HG03558 (cell line): Measurements from ENCODE around the gene FGF9.

Experiments
- ATAC-seq: cut with Tn5 transposase; IDR thresholded peaks from one replicate; pipeline ENCODE4 v1.9.1; 2021; ENCODE audit warnings: moderate number of reproducible peaks; ENCODE audit not compliant: unreplicated experiment; ENCODE audit errors: extremely low read depth

The FGF9 gene

GRCh38 chr13:21703846-21704245, 33.0 kb downstream of the FGF9 start:
- ATAC-seq = no peak

GRCh38 chr13:21707586-21707985, 36.7 kb downstream of the FGF9 start:
- no peak for ATAC-seq

DNA sequence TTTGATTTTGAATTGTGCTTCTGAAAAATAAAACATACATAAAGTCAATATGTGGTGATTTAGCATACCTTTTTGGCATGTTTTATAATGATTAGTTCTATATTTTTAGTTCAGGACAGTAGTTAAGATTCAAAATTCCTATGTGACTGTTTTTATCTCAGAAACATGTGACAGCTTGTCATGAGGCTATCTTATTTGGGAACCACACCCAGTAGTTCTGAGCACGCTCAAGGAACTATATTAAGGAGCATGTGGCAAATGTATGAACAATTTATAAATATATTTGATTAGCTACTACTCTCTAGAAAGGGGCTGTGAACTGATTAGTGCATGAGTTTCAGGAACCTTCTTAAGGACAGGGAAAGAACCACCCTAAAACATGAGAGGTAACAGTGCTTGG, 38.8 kb downstream of the FGF9 start:
- ATAC-seq = no peak

DNA sequence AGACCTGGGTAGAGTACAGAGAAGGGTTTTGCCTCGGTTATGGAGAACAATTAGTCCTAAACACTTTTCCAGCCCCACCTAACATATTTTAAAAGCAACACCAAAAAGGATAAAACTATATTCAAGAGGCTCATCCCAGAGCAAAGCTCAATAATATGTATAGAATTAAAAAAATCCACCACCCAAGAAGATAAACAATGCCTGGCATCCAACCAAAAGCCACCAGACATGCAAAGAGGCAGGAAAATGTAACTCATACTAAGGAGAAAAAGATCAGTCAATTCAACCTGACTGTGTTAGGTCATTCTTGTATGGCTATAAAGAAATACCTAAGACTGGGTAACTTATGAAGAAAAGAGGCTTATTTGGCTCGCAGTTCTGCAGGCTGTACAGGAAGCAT, 39.3 kb downstream of the FGF9 start:
- ATAC-seq = no peak

DNA sequence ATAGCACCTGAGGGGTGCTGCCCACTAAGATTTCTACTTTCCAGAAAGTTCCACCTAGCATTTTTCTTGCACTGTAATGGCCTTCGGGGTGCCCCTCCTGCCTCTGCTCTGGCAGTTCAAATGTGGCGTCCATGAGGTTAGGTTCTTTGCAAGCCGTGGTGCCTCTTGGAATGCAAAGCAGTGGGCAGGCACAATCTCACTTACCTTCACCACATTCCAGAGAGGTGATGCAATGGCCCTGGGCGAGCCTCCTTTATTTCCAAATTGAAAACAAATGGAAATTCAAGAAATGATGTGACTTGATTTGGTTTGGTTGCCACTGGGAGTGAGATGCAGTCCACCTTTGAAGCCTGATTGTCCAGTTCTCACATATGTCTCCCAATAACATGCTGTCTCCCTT, 46.9 kb downstream of the FGF9 start:
- no peak for ATAC-seq

GRCh38 chr13:21719463-21719862, 48.6 kb downstream of the FGF9 start:
- ATAC-seq = no peak

- no peak for ATAC-seq
Observed at GRCh38 chr13:21723807-21724505, 53.1 kb downstream of the FGF9 start.

- ATAC-seq = no peak
Observed at GRCh38 chr13:21730186-21730880, 59.5 kb downstream of the FGF9 start.

GRCh38 chr13:21733475-21734263, 62.8 kb downstream of the FGF9 start:
- ATAC-seq = no peak

- ATAC-seq = no peak
Observed at GRCh38 chr13:21734961-21735360, 64.1 kb downstream of the FGF9 start.

DNA sequence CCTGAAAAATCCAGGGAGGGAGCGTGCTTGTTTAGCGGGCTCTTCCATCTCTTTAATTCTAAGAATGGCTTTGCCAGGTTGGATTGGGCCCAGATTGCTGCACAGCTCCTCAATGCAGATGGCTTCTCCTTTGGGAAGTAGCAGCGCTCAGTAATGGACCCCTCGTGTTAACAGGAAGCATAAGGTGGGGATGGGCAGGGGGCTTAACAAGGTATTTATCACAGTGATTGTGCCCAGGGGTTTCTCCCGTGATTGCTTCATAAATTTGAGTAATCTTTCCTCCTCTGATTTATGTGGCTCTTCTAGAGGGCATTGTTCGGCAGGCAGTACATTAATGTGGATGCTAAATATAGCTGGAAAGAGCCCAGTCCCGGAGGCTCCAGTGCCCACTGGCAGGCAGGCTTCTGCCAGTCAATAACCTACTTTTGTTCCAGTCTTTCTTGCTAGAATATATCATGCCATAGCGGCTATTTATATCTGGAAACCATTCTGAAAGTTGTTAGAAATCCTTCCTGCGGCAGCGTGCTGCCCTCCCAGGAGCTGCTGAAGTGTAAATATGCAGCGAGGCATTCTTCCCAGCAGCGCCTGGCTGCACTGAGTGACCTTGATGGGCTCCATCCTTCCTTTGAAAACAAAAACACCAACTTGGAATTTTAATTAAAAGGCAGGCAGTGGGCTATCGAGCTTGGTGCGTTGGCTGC, 65.0 kb downstream of the FGF9 start:
- no peak for ATAC-seq

DNA sequence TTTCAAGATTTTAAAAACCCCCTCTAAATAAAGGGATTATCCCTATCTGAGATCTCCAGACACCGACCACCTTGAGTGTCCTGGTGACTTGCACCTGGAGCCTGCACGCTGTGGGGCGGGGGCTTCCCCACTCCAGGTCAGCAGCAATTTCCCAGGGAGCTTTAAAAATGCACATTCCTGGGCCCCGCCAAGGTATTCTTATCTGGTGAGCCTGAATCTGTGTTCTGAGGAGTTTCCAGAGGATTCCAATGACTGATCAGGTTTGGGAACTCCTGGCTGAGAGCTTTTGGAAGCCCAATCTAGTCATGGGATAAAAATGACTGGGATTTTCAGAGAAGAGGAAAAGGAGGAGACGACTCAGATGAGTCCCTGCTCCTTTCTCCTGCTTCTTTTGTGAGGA, 66.1 kb downstream of the FGF9 start:
- no peak for ATAC-seq

DNA sequence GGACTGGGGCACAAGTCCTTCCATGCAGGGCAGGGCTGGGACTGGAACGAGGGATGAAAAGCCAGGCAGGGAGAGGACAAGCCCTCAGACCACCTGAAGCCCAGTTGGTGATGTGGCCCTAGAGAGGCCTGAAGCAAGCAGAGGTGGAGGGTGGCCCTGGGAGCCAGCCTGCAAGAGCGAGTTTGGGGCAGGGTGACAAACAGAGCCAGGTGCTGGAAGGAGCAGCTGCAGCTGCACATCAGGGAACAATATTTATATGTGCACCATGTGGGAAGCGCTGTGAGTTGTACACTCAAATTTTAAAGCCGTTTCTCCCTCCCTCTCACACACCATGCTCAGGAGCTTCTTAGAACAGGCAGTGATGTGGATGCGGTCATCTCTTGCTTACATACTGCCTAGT, 67.8 kb downstream of the FGF9 start:
- no peak for ATAC-seq

GRCh38 chr13:21739771-21740170, 68.9 kb downstream of the FGF9 start:
- no peak for ATAC-seq

DNA sequence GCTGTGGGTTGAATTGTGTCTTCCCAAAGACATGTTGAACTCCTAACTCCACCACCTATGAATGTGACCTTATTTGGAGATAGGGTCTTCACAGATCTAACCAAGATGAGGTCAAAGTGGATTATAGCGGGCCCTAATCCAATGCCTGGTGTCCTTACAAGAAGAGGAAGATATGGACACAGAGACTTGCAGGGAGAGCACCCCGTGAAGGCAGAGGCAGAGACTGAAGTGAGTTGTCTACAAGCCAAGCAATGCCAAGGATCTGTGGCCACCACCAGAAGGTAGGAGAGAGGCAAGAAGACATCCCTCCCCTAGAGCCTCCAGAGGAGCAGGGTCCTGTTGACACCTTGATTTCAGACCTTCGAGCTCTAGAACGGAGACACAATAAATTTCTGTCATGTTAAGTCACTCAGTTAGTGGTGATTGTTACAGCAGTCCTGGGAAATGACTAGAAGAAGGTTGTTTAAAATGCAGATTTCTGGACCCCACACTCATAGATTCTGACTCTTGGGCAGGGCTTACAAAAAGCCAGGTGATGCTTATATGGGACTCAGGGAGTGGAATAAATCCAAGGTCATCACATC, 70.6 kb downstream of the FGF9 start:
- ATAC-seq = no peak

DNA sequence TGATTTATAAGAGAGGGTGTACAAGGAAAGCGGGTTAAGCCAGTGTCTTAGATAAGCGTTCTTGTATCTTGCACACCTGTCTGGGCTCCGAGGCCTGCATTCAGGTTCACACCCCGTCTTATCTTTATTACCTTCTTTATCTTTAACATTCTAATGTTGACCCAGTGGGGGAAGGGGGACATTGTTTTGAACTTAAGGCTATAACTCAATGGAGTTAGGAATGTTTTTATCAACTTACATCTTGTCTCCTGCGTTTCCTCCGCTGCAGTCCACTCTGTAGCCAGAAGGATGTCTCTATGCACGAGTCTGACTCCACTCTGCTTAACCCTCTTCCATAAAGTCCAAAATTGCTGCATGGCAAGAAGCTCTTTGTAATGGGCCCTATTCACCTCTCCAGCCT, 71.2 kb downstream of the FGF9 start:
- ATAC-seq = no peak

DNA sequence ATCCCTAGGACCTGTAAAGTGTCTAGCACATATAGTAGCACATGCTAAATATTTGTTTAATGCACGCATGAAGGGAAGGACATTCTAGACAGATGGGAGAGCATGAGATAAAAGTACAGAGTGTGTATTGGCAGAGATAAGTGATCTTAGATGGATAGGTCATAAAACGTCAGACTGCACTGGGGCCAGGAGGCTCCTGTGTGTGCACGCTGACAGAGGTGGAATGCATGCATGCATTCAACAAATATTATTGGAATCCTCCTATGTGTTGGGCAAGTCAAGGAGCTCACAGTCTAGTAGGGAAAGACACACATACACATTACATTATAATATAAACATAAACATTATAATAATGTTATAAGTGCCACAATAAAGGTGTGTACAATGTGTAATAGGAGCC, 73.3 kb downstream of the FGF9 start:
- ATAC-seq = no peak

- ATAC-seq = no peak
Observed at GRCh38 chr13:21745307-21745706, 74.4 kb downstream of the FGF9 start.

- no peak for ATAC-seq
Observed at GRCh38 chr13:21747456-21747855, 76.6 kb downstream of the FGF9 start.

DNA sequence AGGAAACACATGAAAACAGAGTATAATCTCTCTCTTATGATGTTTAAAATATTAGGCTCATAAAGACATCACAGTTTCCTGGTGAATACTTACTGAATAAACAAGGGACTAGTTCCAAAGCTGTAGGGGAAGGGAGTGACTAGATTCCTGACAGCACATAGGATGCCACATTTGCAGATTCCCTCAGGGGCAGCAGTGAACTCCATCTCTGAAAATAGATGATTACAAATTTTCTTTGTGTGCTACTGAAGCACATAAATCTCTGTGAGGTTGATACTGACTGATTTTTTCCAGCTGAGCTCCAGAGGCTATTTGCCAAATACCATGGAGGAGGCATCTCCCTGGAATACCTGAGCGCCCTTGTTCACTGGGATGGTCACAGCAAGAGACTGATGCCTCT, 77.3 kb downstream of the FGF9 start:
- ATAC-seq = no peak
